ENCODE measurements around the gene RAMP3.

Gene RAMP3

DNA sequence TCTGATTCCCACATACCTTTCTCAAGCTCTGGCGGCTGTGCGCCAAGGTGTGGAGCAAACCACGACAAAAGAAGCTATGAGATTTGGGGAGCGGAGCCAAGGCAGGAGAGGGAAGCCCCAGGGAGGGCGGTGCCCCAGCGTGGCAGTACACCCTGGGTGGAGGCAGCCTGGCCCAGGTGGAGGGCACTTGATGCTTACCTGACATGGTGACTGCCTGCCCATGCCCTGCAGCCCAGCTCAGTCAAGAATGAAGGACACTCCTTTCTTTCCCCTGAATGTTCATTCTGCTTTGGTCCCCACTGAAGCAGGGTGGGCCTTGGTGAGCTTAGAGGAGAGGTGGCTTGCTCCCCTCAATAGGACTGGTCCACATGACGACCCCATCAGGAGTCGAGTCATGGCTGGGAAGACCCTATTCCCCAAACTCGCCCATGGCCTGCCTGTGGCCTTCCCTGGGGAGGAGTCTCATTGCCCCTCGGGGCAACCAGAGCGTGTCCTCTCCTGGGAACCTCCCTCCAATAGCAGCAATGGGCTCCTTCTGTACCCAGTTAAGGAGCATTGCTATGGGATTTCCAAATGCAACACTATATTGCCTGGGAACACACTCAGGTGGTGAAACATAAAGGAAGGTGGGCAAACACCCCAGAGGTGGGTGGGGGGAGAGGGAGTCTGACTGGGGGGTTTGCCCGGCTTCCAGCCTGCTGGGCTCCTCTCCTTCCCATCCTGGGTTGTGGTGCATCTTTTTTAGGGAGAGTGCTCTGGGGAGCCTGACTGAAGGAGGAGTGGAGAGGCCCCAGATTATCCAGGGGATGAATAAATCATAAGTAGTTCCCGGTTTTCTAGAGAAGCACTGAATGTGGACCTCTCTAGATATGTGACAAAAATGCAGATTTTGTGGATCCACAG is 22.7 kb downstream of the RAMP3 start:
- no peak for DNase-seq (ENCODE audit: low spot score)

DNA sequence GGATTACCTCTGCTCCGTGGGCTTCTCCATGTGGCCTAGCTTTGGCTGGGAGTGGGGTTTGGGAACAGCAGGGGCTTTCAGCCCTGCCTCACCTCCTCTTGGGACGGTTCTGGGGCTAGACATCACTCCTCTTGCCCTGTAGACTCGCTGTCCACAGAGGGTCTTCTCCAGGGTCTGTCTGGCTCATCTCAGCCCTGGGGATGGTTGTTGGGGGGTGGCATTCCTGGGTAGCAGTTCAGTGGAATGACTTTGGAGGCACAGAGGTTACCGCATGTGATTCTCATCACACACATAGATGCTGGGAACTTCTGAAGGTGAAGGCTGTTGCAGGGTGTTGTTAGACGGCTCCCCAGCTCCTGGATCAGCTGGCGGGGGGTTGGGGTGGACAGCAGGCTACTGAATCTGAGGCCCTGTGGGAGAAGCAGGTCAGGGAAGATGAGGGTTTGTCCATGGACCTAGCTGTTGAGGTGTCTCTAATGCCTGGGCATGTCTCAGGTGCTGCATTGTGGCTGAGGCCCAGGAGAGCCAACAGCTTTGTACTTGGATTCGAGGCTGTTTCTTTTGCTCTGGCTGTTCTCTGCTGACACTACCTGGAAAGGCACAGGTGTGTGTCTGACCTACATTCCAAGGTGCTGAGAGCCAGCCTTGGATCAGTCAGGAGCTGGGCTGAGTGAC is 23.8 kb downstream of the RAMP3 start:
- no peak for DNase-seq (ENCODE audit: low spot score)

DNA sequence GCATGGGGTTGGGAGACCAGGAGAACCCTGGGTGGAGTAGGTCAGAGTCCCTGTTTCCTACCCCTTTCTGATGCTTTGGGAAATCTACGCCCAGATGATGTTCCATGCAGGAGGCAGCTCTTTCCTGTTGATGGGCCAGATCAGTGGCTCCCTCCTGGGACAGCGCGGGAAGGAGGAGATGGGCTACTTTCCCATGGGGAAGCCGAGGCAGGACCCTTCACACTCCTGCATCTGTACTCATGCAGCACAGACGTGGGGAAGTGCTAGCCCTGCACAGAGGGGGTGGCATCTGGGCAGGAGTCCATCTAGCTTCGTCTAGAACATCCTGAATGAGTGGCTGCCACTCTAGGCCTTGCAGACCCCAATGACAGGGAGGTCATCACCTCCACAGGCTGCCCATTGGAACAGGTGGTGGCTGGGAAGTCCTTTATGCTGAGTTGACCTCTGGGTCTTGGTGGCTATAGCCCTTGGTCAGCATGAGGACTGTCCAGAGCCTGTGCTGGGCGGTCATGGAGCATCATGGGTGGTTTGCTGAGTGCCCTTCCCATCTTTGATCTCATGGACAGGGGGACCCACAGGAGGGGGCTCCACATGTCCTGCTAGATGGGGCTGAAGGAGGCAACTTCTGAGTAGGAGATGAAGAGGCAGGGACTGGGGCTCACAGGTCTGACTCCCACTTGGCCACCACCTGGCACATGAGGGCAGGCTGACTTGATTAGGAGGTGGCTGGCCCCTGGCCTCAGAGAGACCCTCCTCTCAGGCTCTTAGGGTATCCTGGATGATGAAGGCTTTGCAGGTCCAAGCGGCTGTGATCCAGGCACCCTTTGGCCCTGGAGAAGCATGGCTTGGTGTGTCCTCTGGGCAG is 24.6 kb downstream of the RAMP3 start:
- DNase-seq (ENCODE audit: low spot score) = no peak

DNA sequence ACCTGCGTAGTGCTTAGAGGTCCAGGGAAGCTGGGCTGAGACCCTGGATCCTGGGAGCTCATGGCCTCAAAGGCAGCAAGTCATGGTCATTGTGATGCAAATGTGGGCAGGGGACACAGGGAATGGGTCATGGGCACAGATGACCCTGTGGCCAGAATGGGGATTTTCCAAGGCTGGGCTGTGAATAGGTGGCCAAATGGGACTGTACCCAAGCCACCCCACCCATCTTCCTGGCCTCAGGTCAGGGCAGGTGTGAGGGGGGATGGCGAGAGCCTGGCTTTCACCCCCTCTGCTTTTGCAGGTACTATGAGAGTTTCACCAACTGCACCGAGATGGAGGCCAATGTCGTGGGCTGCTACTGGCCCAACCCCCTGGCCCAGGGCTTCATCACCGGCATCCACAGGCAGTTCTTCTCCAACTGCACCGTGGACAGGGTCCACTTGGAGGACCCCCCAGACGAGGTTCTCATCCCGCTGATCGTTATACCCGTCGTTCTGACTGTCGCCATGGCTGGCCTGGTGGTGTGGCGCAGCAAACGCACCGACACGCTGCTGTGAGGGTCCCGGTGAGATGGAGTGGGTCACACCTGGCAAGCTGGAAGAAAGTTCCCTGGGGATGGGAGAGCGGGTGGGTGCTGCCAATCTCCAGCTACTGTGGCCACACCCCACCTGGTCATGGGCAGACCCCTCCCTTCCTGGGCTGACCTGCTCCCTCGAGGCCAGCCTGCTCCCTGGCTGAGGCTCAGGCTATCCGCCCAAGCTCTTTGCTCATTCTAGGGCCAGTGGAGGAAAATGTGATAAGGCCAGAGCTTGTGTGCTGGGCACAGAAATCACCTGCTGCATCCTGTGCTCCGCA is 25.5 kb downstream of the RAMP3 start:
- no peak for DNase-seq (ENCODE audit: low spot score)

DNA sequence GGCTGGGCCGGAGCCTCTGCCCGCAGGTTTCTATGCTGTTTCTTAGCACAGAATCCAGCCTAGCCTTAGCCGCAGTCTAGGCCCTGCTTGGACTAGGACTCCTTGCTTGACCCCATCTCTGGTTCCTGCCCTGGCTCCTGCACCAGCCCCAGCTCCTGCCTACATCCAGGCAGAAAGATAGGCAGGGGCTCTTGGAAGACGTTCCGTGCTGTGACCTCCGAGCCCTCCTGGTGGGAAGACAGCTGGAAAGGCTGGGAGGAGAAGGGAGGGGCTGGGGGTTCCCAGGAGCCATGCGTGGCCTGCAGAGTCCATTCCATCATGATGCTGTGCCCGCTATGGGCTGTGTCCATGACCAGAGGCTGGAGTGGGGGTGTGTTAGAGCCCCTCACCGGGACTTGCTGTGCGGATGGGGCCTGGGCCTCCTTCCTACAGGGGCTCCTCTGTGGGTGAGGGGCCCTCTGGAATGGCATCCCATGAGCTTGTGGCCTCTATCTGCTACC is 26.2 kb downstream of the RAMP3 start:
- no peak for DNase-seq (ENCODE audit: low spot score)

DNA sequence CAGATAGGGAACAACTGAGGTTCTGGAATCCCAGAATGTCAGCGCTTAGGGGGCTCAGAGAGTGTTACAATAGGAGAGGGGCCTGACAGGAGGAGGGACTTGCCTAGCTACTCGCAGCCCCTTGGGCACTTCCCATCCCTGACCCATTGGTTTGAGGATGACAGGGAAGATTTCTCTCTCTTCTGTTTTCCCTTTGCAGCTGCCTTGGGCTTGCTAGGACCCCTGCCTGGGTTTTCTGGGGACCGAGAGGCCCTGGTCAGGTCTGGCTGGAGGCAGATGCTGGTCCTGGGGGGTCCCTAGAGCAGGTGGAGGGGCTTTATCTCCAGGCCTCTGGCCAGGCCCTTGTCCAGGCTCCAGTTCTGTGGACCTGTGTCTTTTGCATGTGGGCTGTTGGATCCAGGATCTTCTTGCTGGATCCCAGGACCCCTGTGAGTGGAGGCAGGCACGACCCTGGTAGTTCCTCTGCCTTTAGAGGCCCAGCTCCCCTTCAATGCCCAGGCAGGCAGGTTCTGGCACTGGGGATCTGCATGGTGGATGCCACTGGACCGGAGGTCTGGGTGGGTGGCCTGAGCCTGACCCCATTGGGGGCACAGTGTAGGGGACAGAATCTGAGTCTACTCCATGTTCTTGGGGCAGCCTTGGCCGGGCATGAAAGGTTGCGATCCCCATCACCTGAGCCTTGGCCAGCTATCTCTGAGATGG is 26.9 kb downstream of the RAMP3 start:
- no peak for DNase-seq (ENCODE audit: low spot score)

DNA sequence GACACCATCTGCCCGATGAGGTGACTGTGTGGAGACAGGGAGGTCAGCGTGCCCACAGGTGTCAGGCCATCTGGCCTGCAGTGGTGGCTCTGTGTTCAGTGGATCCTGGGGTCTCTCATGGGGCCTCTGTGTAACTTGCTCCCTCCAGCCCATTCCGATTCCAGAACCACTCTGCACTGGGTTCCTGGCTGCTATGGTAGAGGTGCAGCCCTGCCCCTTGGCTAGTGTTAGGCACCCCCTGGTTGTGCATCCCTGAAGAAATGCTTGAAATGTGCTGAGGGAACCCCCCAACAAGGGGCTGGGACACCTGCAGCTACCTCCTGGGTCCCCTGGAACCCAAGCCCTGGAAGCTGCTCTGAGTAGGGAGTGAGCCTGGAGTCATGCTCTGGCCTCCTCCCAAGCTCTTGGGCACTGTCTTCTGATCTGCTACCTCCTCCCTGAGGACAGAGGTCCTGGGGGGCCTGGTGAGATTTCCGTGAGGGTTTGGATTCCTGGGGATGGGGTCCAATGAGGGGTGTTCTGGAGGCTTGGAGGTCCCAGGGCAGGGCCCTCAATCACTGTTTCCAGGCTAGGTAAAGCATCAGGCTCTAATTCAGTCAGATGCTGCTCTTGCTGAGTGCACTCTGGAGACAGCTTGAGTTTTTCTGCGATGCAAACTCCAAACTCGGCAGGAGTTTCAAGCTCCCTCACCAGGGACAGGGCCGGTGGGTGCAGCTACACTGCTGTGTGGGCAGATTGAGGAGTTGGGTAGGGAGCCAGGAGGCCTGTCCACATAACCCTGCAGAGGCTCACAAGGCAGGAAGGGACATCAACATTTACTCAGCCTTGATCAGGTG is 27.7 kb downstream of the RAMP3 start:
- no peak for DNase-seq (ENCODE audit: low spot score)

DNA sequence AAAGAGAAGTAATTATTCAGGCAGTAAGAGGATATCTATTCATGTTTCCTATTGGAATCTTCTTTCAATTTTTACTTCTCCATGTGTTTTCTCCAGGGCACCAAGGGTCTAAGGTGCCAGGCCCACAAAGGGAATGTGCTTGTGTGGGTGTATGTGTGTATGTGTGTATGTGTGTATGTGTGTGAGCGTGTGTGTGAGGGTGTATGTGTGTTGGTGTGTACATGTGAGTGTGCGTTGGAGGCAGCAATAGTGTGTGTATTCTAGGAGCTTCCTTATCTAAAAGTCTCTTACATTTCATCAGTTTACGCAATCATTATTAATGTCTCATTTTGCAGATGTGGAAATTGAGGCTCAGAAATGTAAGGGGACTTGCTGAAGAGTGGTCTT is 28.3 kb downstream of the RAMP3 start:
- no peak for DNase-seq (ENCODE audit: low spot score)

DNA sequence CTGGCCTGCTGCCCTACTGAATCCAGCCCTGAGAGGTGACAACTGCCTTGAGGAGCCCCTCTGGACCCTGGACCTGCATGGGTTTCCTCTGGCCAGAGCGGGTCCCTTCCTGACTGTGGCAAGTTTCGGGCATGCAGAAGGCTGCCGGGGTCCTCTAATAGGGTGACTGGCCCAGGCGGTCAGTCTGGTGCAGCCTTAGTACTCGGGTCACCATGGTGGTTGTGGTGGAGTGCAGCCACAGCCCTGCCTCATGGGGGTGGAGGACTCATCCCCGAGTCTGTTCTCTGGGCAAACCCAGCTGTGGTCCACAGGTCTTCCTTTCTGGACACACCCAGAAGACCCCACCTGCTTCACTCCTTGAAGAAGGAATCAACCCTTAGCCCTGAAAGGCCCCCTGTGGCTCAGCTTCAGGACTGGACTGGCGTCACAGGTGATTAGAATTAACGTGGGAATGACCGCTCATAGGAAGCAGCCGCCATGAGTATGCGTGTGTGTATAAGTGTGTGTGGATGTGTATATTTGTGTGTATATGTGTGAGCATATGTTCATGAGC is 28.7 kb downstream of the RAMP3 start:
- no peak for DNase-seq (ENCODE audit: low spot score)

DNA sequence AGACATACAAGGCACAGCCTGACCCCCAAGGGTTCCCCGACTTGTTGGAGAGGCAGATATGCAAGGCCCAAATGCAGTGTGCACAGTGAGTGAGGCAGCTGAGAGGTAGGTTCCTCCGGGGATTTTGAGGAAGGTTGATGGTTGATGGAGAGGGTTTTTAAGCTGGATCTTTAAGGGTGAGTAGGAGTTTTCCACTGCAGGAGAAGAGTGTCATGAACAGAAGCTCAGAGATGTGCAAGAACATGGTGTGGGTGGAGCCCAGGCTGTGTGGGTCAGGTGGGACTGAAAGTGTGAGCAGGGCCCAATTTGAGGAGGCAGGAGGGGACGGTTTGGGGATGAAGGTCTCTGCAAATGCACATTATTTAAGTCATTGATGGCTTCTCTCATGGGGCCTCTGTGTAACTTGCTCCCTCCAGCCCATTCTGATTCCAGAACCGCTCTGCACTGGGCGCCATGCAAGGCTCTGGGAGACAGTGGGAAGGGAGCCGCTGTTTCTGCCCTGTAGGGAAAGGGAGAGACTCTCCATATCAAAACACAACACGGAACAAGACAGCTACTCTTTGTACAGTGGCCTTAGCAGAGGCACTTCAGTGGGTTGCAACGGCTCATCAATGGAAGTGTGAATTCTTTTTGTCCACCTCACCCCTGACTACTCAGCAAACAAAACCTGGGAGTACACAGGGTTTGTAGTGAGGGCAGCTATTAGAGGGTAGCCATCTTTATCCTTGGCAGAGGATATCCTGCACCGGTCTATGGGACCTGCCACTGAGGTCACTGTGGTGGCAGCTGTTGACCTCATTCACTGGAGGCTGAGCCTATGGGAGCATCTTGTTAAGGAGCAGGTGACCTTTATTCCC is 29.7 kb downstream of the RAMP3 start:
- no peak for DNase-seq (ENCODE audit: low spot score)

DNA sequence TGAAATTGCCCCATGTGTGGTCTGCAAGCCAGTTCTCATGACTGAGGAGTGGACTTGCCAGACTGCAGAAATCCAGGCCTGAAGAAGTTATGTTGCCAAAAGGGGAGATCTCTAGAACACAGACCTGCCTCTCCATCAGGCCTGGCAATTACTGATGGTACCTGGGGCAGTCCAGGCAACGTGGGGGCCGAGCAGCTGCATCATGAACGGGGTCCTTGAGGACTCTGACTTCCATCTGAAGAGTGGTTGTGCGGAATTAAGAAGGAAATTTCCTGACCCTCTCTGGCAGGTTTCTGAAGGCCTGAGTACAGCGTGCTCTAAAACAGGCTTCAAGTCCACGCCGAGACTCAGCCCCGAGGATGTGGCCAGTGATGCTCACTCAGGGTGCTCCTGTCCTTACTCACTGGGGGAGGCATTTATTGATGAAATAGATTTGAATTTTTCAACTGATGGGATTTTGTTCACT is 30.4 kb downstream of the RAMP3 start:
- no peak for DNase-seq (ENCODE audit: low spot score)

DNA sequence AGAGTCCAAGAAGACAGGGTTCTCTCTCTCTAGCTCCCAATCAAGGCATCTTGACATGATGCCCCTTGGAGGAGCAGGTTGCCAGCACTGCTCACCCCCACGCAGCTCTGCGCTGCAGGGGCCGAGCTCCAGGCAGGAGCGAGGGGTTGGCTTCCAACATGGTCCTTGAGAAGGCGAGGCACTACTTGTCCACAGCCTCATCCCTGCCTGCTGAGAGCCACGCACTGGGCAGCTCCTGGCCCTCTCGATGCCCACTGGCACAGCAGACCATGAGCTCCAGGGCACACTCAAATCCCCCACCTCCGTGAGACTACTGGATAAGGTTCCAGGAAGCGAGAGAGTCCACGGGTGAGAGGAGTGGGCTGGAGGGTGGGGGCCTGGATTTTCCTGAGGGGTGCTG is 31.1 kb downstream of the RAMP3 start:
- DNase-seq (ENCODE audit: low spot score) = no peak

DNA sequence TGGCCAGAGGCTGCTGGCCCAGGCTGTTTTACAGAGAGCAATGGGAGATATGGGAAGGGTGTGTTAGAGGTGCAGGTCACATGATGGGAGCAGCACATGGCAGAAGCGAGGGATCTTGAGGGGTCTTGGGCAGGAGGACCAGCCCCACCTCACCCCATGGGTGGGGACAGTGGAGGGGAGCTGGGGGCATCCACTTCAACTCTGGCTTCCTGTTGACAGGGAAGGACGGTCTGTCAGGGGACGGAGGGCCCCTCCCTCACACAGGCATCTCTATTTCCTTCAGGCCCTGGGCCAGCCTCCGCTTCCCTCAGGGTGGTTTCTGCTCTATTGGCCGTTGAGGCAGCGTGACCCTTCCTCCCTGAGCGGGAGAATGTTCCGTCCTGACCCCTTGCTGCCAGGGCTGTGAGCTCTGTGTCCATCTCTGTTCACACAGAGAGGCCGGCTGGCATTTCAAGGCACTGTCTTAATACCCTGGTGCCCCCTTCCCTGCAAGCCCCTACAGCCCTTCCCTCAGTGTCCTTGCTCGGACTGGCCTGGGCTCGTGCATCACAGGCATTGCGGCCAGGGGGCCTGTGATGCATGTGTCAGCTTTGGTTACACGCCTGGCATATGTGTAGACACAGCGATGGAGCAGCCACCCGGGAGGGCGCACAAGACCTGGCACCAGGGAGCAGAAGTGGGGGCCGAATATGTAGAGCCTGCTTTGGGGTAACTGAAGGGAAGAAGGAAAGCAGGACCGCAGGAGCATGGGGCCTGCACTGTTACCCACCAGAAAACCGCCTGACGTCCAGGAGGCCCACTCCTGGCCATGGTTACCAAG is 31.8 kb downstream of the RAMP3 start:
- DNase-seq (ENCODE audit: low spot score) = no peak

DNA sequence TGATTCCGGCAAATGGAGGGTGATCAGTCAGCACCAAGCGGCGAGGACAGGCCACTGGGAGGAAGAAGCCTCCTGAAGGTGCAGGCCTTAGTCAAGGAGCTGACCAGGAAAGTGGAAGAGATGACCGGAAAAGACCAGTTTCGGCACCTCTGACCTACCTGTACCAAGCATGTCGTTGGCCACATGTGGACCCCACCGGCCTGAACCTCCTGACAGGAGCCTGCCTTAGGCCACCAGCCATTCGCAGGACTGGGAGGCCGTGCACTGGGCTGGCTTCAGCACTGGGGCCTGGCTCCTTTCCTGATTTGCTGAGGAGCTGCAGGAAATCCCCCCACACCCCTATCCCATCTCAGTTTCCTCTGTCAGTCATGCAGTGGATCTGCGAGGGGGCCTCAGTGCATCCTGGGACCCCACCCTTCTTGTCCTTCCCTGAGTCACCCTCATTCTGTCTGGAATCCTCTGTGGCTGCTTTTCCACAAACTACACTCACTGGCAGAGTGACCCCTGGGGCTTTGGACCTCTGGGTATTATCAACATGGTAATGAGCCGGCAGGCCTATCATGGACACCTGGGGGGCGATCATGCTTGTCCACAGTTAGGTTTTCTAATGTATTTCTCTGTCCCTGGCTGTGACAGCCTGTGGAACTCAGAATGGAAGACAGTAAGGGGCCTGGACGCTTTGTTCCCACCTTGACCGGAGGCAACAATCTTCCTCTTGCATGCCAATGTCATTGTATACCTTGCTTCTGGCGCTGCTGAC is 33.0 kb downstream of the RAMP3 start:
- DNase-seq (ENCODE audit: low spot score) = no peak

DNA sequence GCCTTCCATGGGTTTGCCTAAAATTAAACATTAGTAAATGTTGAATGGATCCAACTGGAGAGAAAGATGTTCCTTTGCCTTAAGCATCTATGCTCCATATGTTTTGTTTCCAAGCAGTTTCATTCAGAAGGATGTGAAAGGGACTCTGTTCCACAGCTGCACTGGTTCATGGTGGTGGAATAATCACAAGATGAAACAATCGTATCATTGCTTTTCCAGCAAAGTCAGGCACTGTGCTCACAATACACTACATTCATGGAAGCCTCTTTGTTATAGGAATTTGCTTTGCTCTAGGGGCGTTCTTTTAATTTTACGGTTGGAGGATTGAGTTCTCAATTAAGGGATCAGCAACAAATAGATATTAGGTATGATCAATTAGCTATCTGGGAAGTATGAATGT is 33.8 kb downstream of the RAMP3 start:
- DNase-seq (ENCODE audit: low spot score) = no peak

DNA sequence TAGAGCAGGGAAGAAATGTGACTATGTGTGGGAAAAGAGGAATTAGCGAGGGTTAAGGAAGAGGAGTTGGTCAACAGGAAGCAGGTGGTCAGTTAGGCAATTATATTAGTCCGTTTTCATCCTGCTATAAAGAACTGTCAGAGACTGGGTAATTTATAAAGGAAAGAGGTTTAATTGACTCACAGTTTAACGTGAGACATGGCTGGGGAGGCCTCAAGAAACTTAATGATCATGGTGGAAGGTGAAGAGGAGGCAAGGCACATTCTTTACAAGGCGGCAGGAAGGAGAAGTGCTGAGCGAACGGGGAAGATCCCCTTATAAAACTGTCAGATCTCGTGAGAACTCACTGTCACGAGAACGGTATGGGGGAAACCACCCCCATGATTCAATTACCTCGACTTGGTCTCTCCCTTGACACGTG is 35.0 kb downstream of the RAMP3 start:
- no peak for DNase-seq (ENCODE audit: low spot score)

DNA sequence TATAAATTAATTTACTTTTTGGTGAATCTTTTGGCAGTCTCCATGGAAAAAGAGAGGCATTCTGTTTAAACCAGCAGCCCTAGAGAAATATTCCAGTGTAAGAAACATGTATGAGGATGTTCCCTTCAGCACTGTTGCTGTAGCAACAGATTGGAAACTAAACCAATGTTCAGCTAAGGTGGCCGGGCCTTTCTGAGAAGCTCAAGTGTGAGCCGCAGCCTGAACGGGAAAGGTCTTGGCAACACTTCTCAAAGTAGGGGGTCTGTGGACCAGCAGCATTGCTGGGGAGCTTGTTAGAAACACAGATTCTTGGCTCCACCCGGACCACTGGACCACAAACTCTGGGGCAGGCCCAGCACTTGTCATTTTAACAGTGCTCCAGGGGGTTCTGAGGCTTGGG is 36.2 kb downstream of the RAMP3 start:
- no peak for DNase-seq (ENCODE audit: low spot score)

Data from NAMALWA (cell line).